ENCODE measurements around the gene EFHD2. TPM values are rescaled to one million over a fixed set of nuclear protein-coding genes. Genes with fewer than 3 reads are reported as not detected.

The EFHD2 gene
- polyA plus RNA-seq, 1 donor from 2014 or later, result 10.3 TPM

GRCh38 chr1:15393475-15394257, 16.0 kb upstream of the EFHD2 start:
- H3K27me3 ChIP-seq (ENCODE audit: insufficient read depth, low read depth, low read length), result no peaks in the 10 kb centered on the region
- H3K36me3 ChIP-seq (ENCODE audit: insufficient read depth, low read length), result no peaks in the 10 kb centered on the region
- H3K9me3 ChIP-seq (ENCODE audit: low read length), result no peaks in the 10 kb centered on the region
- no peak overlapping the region for H3K9ac ChIP-seq (ENCODE audit: low read length)
- no peak for TF ChIP-seq EZH2 (IDR thresholded peaks at IDR 0.05; ENCODE audit: borderline replicate concordance, insufficient read depth, low read length, poor library complexity, severe bottlenecking)
- TF ChIP-seq REST (IDR thresholded peaks at IDR 0.05; ENCODE audit: borderline replicate concordance), result no peak
- TF ChIP-seq SMC3 (conservative IDR thresholded peaks at IDR 0.05; ENCODE audit: poor library complexity), result no peak
- no peak for TF ChIP-seq CTCF (IDR thresholded peaks at IDR 0.05; ENCODE audit: poor library complexity, severe bottlenecking)
- no peak for TF ChIP-seq POLR2AphosphoS5 (IDR thresholded peaks at IDR 0.05)
- no peak for TF ChIP-seq MXI1 (conservative IDR thresholded peaks at IDR 0.05; ENCODE audit: poor library complexity, severe bottlenecking)
- no peak for TF ChIP-seq TAF1 (IDR thresholded peaks at IDR 0.05; ENCODE audit: low read depth)
- no peak for TF ChIP-seq RAD21 (conservative IDR thresholded peaks at IDR 0.05)
- no peak for TF ChIP-seq EP300 (conservative IDR thresholded peaks at IDR 0.05; ENCODE audit: poor library complexity, severe bottlenecking)
- no peak overlapping the region for H3K27ac ChIP-seq (ENCODE audit: low read length)
- H3K9me2 ChIP-seq (ENCODE audit: insufficient read depth, low read length), result no peaks in the 10 kb centered on the region
- no peaks in the 10 kb centered on the region for H3F3A ChIP-seq (ENCODE audit: insufficient read depth, low read length, poor library complexity, severe bottlenecking)
- no peak overlapping the region for H3K4me3 ChIP-seq (ENCODE audit: low read length)
- no peak overlapping the region for H3K4me2 ChIP-seq (ENCODE audit: low read length)
- H3K79me2 ChIP-seq (replicated peaks; ENCODE audit: insufficient read depth, low read length), result no peaks in the 10 kb centered on the region
- no peaks in the 10 kb centered on the region for H4K20me1 ChIP-seq (ENCODE audit: insufficient read depth)
- H2AFZ ChIP-seq (ENCODE audit: low read depth, low read length), result no peak overlapping the region

GRCh38 chr1:15394258-15394690, 15.4 kb upstream of the EFHD2 start:
- Histone ChIP-seq H4K20me1 (ENCODE audit: insufficient read depth) (no peaks in the 10 kb centered on the region), H3K9me2 (ENCODE audit: insufficient read depth, low read length) (no peaks in the 10 kb centered on the region), H3K9me3 (ENCODE audit: low read length) (no peaks in the 10 kb centered on the region), H3K79me2 (replicated peaks; ENCODE audit: insufficient read depth, low read length) (no peaks in the 10 kb centered on the region), H3F3A (ENCODE audit: insufficient read depth, low read length, poor library complexity, severe bottlenecking) (no peaks in the 10 kb centered on the region), H3K27ac (ENCODE audit: low read length) (no peak overlapping the region), H3K4me3 (ENCODE audit: low read length) (no peak overlapping the region), H3K27me3 (ENCODE audit: insufficient read depth, low read depth, low read length) (no peaks in the 10 kb centered on the region), H3K9ac (ENCODE audit: low read length) (no peak overlapping the region), H2AFZ (ENCODE audit: low read depth, low read length) (no peak overlapping the region), H3K4me2 (ENCODE audit: low read length) (no peak overlapping the region), H3K36me3 (ENCODE audit: insufficient read depth, low read length) (no peaks in the 10 kb centered on the region)
- TF ChIP-seq RAD21 (conservative IDR thresholded peaks at IDR 0.05) (no peak), MXI1 (conservative IDR thresholded peaks at IDR 0.05; ENCODE audit: poor library complexity, severe bottlenecking) (no peak), SMC3 (conservative IDR thresholded peaks at IDR 0.05; ENCODE audit: poor library complexity) (no peak), POLR2AphosphoS5 (IDR thresholded peaks at IDR 0.05) (no peak)

All from neural cell (in vitro differentiated cells).